SK-N-SH (cell line): Measurements from ENCODE around the gene HDHD5. TPM values are rescaled to one million over a fixed set of nuclear protein-coding genes. Genes with fewer than 3 reads are reported as not detected.

Source experiments
- CTCF ChIA-PET: fragments of 300-600, 350-600 bp; formaldehyde crosslinking; extraction: SDS; loops from one replicate; lab custom pipeline; 2021; lab: Yijun Ruan, JAX
- POLR2A ChIA-PET: fragments of 350-600 bp; sonication (Branson Sonifier 250); formaldehyde crosslinking; extraction: SDS; loops from one replicate; lab custom pipeline; 2020; ENCODE audit warnings: antibody characterized with exemption, inconsistent platforms; lab: Yijun Ruan, JAX
- DNase-seq: peaks from one replicate; pipeline ENCODE4 v3.0.0; 2012
- H2AFZ ChIP-seq: fragments of 200-600 bp; sonication (generic); 2 replicates; pipeline ENCODE4 v1.8.1; 2016; ENCODE audit warnings: antibody characterized with exemption, mild to moderate bottlenecking, low read depth
- H3F3A ChIP-seq: fragments of 200-600 bp; sonication (generic); replicated peaks from 2 replicates; pipeline ENCODE3; 2016; ENCODE audit warnings: antibody characterized with exemption, mild to moderate bottlenecking; ENCODE audit not compliant: insufficient read depth
- H3K27ac ChIP-seq, 2 experiments: fragments of 200-500 bp in 1 of 2; fragments of 200-600 bp in 1 of 2; sonication (Bioruptor generic) in 1 of 2; sonication (generic), shearing (Covaris generic) in 1 of 2; 2 replicates each; pipeline versions ENCODE4 v1.5.1 to v1.6.1; 2014 to 2016; ENCODE audit warnings: low read depth in 2 of 2, inconsistent platforms in 1 of 2, low read length in 1 of 2, mild to moderate bottlenecking in 1 of 2, mixed read lengths in 1 of 2
- H3K27me3 ChIP-seq: fragments of 200-600 bp; sonication (generic), shearing (Covaris generic); 2 replicates; pipeline ENCODE4 v1.6.1; 2016; ENCODE audit warnings: mixed run types; ENCODE audit not compliant: insufficient read depth
- H3K36me3 ChIP-seq, 2 experiments: fragments of 200-500 bp in 1 of 2; fragments of 200-600 bp in 1 of 2; sonication (Bioruptor generic) in 1 of 2; sonication (generic) in 1 of 2; replicated peaks in 1 of 2; 2 replicates each; pipeline versions ENCODE3 to v1.5.1; 2014 to 2016; ENCODE audit warnings: low read length in 1 of 2, mild to moderate bottlenecking in 1 of 2; ENCODE audit not compliant: insufficient read depth in 2 of 2, control insufficient read depth in 1 of 2
- H3K4me1 ChIP-seq, 2 experiments: fragments of 200-500 bp in 1 of 2; fragments of 200-600 bp in 1 of 2; sonication (Bioruptor generic) in 1 of 2; sonication (generic), shearing (Covaris generic) in 1 of 2; 2 replicates each; pipeline versions ENCODE4 v1.5.1 to v1.6.1; 2014 to 2016; ENCODE audit warnings: low read depth in 1 of 2, low read length in 1 of 2, mixed run types in 1 of 2; ENCODE audit not compliant: insufficient read depth in 2 of 2, control insufficient read depth in 1 of 2
- H3K4me2 ChIP-seq: fragments of 200-600 bp; sonication (generic), shearing (Covaris generic); 2 replicates; pipeline ENCODE4 v1.6.1; 2017; ENCODE audit warnings: mixed run types
- H3K4me3 ChIP-seq, 2 experiments: fragments of 200-500 bp in 1 of 2; fragments of 200-600 bp in 1 of 2; sonication (Bioruptor generic) in 1 of 2; sonication (generic), shearing (Covaris generic) in 1 of 2; 2 replicates each; pipeline versions ENCODE4 v1.5.1 to v1.8.1; 2014 to 2016; ENCODE audit warnings: low read depth in 2 of 2, inconsistent platforms in 1 of 2, low read length in 1 of 2, mild to moderate bottlenecking in 1 of 2, mixed read lengths in 1 of 2, moderate library complexity in 1 of 2
- H3K79me2 ChIP-seq: fragments of 200-600 bp; sonication (generic); 2 replicates; pipeline ENCODE4 v1.8.1; 2017; ENCODE audit warnings: mild to moderate bottlenecking; ENCODE audit not compliant: insufficient read depth
- H3K9ac ChIP-seq: fragments of 200-600 bp; sonication (generic); 2 replicates; pipeline ENCODE4 v1.6.1; 2017; ENCODE audit warnings: mixed run types
- H3K9me2 ChIP-seq: fragments of 200-600 bp; sonication (generic); 2 replicates; pipeline ENCODE4 v1.6.1; 2017; ENCODE audit warnings: mixed run types
- H3K9me3 ChIP-seq: fragments of 200-600 bp; sonication (generic); 2 replicates; pipeline ENCODE4 v1.6.1; 2017; ENCODE audit warnings: mixed run types, mild to moderate bottlenecking, moderate library complexity
- H4K20me1 ChIP-seq: fragments of 200-600 bp; sonication (generic); 2 replicates; pipeline ENCODE4 v1.6.1; 2017; ENCODE audit warnings: mild to moderate bottlenecking, mixed run types; ENCODE audit not compliant: insufficient read depth
- CTCF ChIP-seq: fragments of 200-600 bp; sonication (generic); IDR thresholded peaks from 2 replicates; pipeline ENCODE4 v1.6.1; 2017; ENCODE audit warnings: antibody characterized with exemption, mild to moderate bottlenecking, moderate library complexity
- ELF1 ChIP-seq: IDR thresholded peaks from 2 replicates; pipeline ENCODE4 v1.4.0; 2012
- EZH2phosphoT487 ChIP-seq: fragments of 200-600 bp; sonication (generic); IDR thresholded peaks from 2 replicates; pipeline ENCODE4 v1.6.1; 2017; ENCODE audit warnings: low read depth, mixed run types, mild to moderate bottlenecking, antibody characterized with exemption, moderate library complexity, borderline replicate concordance
- FOSL2 ChIP-seq: IDR thresholded peaks from 2 replicates; pipeline ENCODE4 v1.4.0; 2012; ENCODE audit warnings: low read depth, mild to moderate bottlenecking, moderate library complexity, borderline replicate concordance
- FOXJ3 ChIP-seq: sonication (generic); formaldehyde crosslinking; IDR thresholded peaks from 2 replicates; pipeline ENCODE4 v1.5.1; 2020; ENCODE audit warnings: mild to moderate bottlenecking, missing genetic modification reagents
- GATA2 ChIP-seq: sonication (generic); formaldehyde crosslinking; IDR thresholded peaks from 2 replicates; pipeline ENCODE4 v1.5.0; 2020; ENCODE audit warnings: mild to moderate bottlenecking, missing genetic modification reagents
- MAX ChIP-seq: IDR thresholded peaks from 2 replicates; pipeline ENCODE4 v1.4.0; 2012; ENCODE audit warnings: low read depth
- MXI1 ChIP-seq: IDR thresholded peaks from 2 replicates; pipeline ENCODE4 v1.6.1; 2012; ENCODE audit warnings: mild to moderate bottlenecking, low read depth, low read length, improper control_type of control experiment
- NFIC ChIP-seq: IDR thresholded peaks from 2 replicates; pipeline ENCODE4 v1.4.0; 2012; ENCODE audit warnings: borderline replicate concordance
- PBX3 ChIP-seq: IDR thresholded peaks from 2 replicates; pipeline ENCODE4; 2012
- POLR2AphosphoS5 ChIP-seq: IDR thresholded peaks from 2 replicates; pipeline ENCODE4 v1.6.1; 2012; ENCODE audit warnings: low read depth, low read length
- RAD21 ChIP-seq: IDR thresholded peaks from 2 replicates; pipeline ENCODE4 v1.6.1; 2012; ENCODE audit warnings: mild to moderate bottlenecking, low read length
- RCOR1 ChIP-seq: fragments of 150-350 bp; IDR thresholded peaks from 2 replicates; pipeline ENCODE4 v1.6.1; 2017; ENCODE audit warnings: antibody characterized with exemption, low read length
- REST ChIP-seq: IDR thresholded peaks from 2 replicates; pipeline ENCODE4 v1.6.1; 2012; ENCODE audit warnings: mild to moderate bottlenecking, low read depth, low read length, moderate library complexity
- RXRA ChIP-seq: IDR thresholded peaks from 2 replicates; pipeline ENCODE4 v1.4.0; 2012; ENCODE audit warnings: low read depth, mild to moderate bottlenecking, borderline replicate concordance
- TCF12 ChIP-seq: IDR thresholded peaks from 2 replicates; pipeline ENCODE4 v1.4.0; 2012
- TEAD4 ChIP-seq: IDR thresholded peaks from 2 replicates; pipeline ENCODE4 v1.4.0; 2012; ENCODE audit warnings: mild to moderate bottlenecking, borderline replicate concordance; ENCODE audit not compliant: insufficient read depth
- USF1 ChIP-seq: IDR thresholded peaks from 2 replicates; pipeline ENCODE4 v1.4.0; 2012; ENCODE audit warnings: low read depth, borderline replicate concordance
- USF2 ChIP-seq: fragments of 150-350 bp; IDR thresholded peaks from 2 replicates; pipeline ENCODE4 v1.6.1; 2017; ENCODE audit warnings: antibody characterized with exemption, low read length, low read depth, borderline replicate concordance
- ZBTB33 ChIP-seq: IDR thresholded peaks from 2 replicates; pipeline ENCODE4 v1.4.0; 2012; ENCODE audit warnings: low read depth, borderline replicate concordance
- WGBS: methylation state at CpG from one replicate; pipeline ENCODE4 v1.1.6; 2017; ENCODE audit warnings: low lambda C conversion rate; 5-methylcytosine and 5-hydroxymethylcytosine counted together
- polyA plus RNA-seq, 3 experiments: library from polyadenylated mRNA; depleted of rRNA; stranded (reverse); fragments of >200 nt; gene quantifications; 2 replicates each; pipeline ENCODE4 v1.2.3, GENCODE V29; 2012

HDHD5 gene
- polyA plus RNA-seq, 1 of the 3 experiments (the other 2 are of a cell fraction), result 43.3 TPM

- H3K27ac ChIP-seq, result no peak overlapping the region
- TF ChIP-seq MAX (no peak), EZH2phosphoT487 (no peak), FOSL2 (no peak), RAD21 (no peak), USF2 (no peak), ZBTB33 (no peak), TCF12 (no peak), GATA2 (CRISPR knock-in tag) (no peak), POLR2AphosphoS5 (no peak), ELF1 (no peak), MXI1 (no peak), PBX3 (no peak), RXRA (no peak), REST (no peak), RCOR1 (no peak), CTCF (no peak), FOXJ3 (CRISPR knock-in tag) (no peak), USF1 (no peak), TEAD4 (no peak), NFIC (no peak)
- H3K9me2 ChIP-seq, result no peaks in the 10 kb centered on the region
- H4K20me1 ChIP-seq, result no peaks in the 10 kb centered on the region
- peaks cover 0 to 5% of the 10 kb centered on the region in 2 experiments; a peak in 1 of 4 replicates for H3K4me1 ChIP-seq
- H3K36me3 ChIP-seq, result no peaks in the 10 kb centered on the region
- no peaks in the 10 kb centered on the region for H3K79me2 ChIP-seq
- DNase-seq, result no peak
- peaks cover 9% of the 10 kb centered on the region; the same call in 1 of the 2 replicates for H3K27me3 ChIP-seq
- POLR2A ChIA-PET, result interaction anchor here (0.5 kb wide), 1 partner anchor 166 kb away, joined by 3 read pairs; no protein-coding TSS in a partner anchor
- no peak overlapping the region for H3K4me2 ChIP-seq
- no peaks in the 10 kb centered on the region for H3F3A ChIP-seq
- CTCF ChIA-PET, result interaction anchor here (0.9 to 2.6 kb wide), 2 partner anchors 10 to 53 kb away, joined by 3 to 15 read pairs; no protein-coding TSS in a partner anchor
- H3K9me3 ChIP-seq, result no peaks in the 10 kb centered on the region
- WGBS, result 73% methylated on average over 4 of the region's 4 CpGs
- H3K4me3 ChIP-seq, result no peak overlapping the region
- no peak overlapping the region for H2AFZ ChIP-seq
- no peak overlapping the region for H3K9ac ChIP-seq
Observed at GRCh38 chr22:17118342-17118741, 40.7 kb downstream of the HDHD5 start.
